Activated CD4-positive, alpha-beta T cell treated with anti-CD3 and anti-CD28 coated beads, Interleukin-2, amount 10 ng/mL, durations not matched to agents 24 days and 14 days (primary cell): ENCODE measurements around the gene RASSF7. TPM values are rescaled to one million over a fixed set of nuclear protein-coding genes. Genes with fewer than 3 reads are reported as not detected.

Experiments
- DNase-seq: peaks from one replicate; pipeline ENCODE4 v3.0.0; 2022
- H3K27ac Mint-ChIP-seq: one replicate; pipeline ENCODE4 v1.8.0; 2022; ENCODE audit warnings: mild to moderate bottlenecking, mixed read lengths
- H3K27me3 Mint-ChIP-seq: one replicate; pipeline ENCODE4 v1.8.0; 2022; ENCODE audit warnings: mixed read lengths
- H3K36me3 Mint-ChIP-seq: one replicate; pipeline ENCODE4 v1.8.0; 2022; ENCODE audit warnings: low read depth, mild to moderate bottlenecking, mixed read lengths
- H3K4me1 Mint-ChIP-seq: one replicate; pipeline ENCODE4 v1.8.0; 2021; ENCODE audit warnings: mixed read lengths
- H3K4me3 Mint-ChIP-seq: one replicate; pipeline ENCODE4 v1.8.0; 2022; ENCODE audit warnings: mild to moderate bottlenecking, moderate library complexity, mixed read lengths
- H3K9me3 Mint-ChIP-seq: one replicate; pipeline ENCODE4 v1.8.0; 2021; ENCODE audit warnings: mixed read lengths
- intact Hi-C: fragments of 100-400 bp; cut with micrococcal nuclease; formaldehyde crosslinking; loops from one replicate; pipeline ENCODE4 v1.15.1; 2023
- total RNA-seq: library from RNA; stranded (reverse); gene quantifications from 2 replicates; pipeline ENCODE4 v1.2.3, GENCODE V29; 2022

RASSF7 gene
- total RNA-seq, 1 donor from 2014 or later, result 21.8 TPM

DNA sequence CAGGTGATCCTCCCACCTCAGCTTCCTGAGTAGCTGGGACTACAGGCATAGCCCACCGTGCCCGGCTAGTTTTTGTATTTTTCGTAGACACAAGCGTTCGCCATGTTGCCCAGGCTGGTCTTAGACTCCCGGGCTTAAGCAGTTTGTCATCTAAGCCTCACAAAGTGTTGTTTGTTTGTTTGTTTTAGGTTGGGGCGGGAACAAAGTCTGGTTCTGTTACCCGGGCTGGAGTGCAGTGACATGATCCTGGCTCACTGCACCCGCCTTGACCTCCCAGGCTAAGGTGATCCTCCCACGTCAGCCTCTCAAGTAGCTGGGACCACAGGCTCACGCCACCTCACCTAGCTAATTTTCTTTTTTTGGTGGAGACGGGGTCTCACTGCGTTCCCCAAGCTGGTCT is 42.4 kb downstream of the RASSF7 start:
- intact Hi-C loops, result no loop called here
- Mint-ChIP-seq H3K4me1 (peaks cover 2% of the 10 kb centered on the region), H3K27me3 (no peaks in the 10 kb centered on the region), H3K36me3 (peaks cover 42% of the 10 kb centered on the region), H3K27ac (no peak overlapping the region), H3K9me3 (no peaks in the 10 kb centered on the region), H3K4me3 (no peak overlapping the region)
- DNase-seq, result no peak

DNA sequence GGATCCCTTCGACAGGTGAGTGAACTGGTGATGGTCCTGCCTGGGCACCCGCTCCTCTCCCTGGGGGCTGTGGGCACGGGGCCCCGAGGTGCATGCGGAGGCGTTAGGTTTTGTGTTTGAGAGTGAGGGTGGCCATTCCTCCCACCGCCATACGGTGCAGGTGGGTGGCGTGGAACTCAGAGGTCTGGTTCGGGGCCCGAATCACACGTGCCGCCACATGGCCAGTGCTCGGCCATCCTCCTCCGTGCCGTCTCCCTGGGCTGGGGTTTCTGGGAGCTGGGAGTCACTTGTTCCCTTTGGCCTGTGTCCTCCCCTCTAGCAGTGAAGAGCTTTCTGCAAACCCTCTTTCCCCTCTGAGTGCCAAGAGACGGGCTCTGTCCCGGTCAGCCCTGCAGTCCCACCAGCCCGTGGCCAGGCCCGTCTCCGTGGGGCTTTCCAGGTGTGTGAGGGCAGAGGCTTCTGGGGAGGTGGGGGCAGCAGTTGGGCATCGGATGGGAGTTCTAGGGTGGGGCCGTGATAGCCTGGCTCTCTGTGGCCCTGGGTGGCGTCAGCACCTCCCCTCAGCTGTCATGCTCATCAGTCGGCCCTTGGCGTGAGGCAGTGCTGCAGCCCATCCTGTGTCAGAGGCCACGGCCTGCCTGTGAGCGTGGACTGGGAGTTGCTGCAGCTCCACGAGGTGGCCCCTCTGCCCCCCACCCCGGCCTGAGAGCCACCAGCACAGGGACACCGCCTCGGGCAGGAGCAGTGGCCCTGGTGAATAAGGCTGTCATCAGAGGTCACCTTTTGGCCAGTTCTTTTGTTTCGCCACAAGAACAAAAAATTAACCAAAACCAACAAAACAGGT is 44.7 kb downstream of the RASSF7 start:
- Mint-ChIP-seq H3K4me3 (no peak overlapping the region), H3K9me3 (no peaks in the 10 kb centered on the region), H3K4me1 (peaks cover 2% of the 10 kb centered on the region), H3K36me3 (peaks cover 38% of the 10 kb centered on the region), H3K27ac (no peak overlapping the region), H3K27me3 (no peaks in the 10 kb centered on the region)
- intact Hi-C loops, result no loop called here
- DNase-seq, result no peak

DNA sequence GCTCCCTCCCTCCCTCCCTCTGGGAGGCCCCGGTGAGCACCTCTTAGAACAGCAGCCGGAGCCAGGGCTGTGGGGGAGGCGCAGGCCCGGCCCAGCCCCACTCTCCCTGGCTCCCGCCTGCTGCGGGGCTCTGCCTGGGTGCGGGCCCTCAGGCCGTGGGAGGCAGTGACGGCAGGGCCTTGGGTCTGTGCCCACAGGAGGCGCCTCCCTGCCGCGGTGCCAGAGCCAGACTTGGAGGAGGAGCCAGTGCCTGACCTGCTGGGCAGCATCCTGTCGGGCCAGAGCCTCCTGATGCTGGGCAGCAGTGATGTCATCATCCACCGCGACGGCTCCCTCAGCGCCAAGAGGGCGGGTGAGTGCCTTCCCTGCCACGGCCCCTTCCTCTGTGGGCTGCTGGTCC is 45.5 kb downstream of the RASSF7 start:
- H3K36me3 Mint-ChIP-seq, result peaks cover 41% of the 10 kb centered on the region
- H3K27me3 Mint-ChIP-seq, result no peaks in the 10 kb centered on the region
- no peak overlapping the region for H3K4me3 Mint-ChIP-seq
- no peaks in the 10 kb centered on the region for H3K9me3 Mint-ChIP-seq
- no peak for DNase-seq
- peaks cover 2% of the 10 kb centered on the region for H3K4me1 Mint-ChIP-seq
- no peak overlapping the region for H3K27ac Mint-ChIP-seq
- intact Hi-C loops, result no loop called here

DNA sequence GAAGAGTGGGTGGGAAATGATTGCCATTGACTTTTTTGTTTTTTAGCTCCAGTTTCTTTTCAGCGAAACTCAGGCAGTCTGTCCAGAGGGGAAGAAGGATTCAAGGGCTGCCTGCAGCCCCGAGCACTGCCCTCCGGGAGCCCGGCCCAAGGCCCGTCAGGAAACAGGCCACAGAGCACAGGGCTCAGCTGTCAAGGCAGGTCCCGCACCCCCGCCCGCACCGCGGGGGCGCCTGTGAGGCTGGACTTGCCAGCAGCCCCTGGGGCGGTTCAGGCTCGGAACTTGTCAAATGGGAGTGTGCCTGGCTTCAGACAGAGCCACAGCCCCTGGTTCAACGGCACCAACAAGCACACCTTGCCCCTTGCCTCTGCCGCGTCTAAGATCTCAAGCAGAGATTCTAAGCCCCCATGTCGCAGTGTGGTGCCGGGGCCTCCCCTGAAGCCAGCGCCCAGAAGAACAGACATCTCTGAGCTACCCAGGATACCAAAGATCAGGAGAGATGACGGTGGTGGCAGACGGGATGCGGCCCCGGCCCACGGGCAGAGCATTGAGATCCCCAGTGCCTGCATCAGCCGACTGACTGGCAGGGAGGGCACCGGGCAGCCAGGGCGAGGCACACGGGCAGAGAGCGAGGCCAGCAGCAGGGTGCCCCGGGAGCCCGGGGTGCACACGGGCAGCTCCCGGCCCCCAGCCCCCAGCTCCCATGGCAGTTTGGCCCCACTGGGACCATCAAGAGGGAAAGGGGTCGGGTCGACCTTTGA is 46.4 kb downstream of the RASSF7 start:
- no peaks in the 10 kb centered on the region for H3K9me3 Mint-ChIP-seq
- intact Hi-C loops, result no loop called here
- peak; percentile 56 for DNase-seq
- H3K4me1 Mint-ChIP-seq, result peaks cover 4% of the 10 kb centered on the region
- peaks cover 44% of the 10 kb centered on the region for H3K36me3 Mint-ChIP-seq
- no peak overlapping the region for H3K4me3 Mint-ChIP-seq
- H3K27me3 Mint-ChIP-seq, result no peaks in the 10 kb centered on the region
- no peak overlapping the region for H3K27ac Mint-ChIP-seq

DNA sequence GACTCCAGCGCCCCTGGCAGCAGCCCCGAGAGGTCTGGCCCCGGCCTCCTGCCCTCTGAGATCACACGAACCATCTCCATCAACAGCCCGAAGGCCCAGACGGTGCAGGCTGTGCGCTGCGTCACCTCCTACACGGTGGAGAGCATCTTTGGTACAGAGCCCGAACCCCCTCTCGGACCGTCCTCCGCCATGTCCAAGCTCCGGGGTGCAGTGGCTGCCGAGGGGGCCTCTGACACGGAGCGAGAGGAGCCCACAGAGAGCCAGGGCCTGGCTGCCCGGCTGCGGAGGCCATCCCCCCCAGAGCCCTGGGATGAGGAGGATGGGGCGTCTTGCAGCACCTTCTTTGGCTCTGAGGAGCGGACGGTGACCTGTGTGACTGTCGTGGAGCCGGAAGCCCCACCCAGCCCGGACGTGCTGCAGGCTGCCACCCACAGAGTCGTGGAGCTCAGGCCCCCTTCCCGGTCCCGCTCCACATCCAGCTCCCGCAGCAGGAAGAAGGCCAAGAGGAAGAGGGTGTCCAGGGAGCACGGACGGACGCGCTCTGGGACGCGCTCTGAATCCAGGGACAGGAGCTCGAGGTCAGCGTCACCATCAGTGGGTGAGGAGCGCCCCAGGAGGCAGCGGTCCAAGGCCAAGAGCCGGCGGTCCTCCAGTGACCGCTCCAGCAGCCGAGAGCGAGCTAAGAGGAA is 47.3 kb downstream of the RASSF7 start:
- Mint-ChIP-seq H3K4me1 (peaks cover 6% of the 10 kb centered on the region), H3K27ac (no peak overlapping the region), H3K36me3 (peaks cover 47% of the 10 kb centered on the region), H3K27me3 (no peaks in the 10 kb centered on the region), H3K9me3 (no peaks in the 10 kb centered on the region), H3K4me3 (no peak overlapping the region)
- peak; percentile 56 for DNase-seq
- intact Hi-C loops, result no loop called here

GRCh38 chr11:608791-609251 is 48.1 kb downstream of the RASSF7 start:
- Mint-ChIP-seq H3K4me1 (peaks cover 7% of the 10 kb centered on the region), H3K36me3 (peaks cover 46% of the 10 kb centered on the region), H3K27me3 (no peaks in the 10 kb centered on the region), H3K27ac (no peak overlapping the region), H3K4me3 (no peak overlapping the region), H3K9me3 (no peaks in the 10 kb centered on the region)
- intact Hi-C loops, result no loop called here
- DNase-seq, result no peak

DNA sequence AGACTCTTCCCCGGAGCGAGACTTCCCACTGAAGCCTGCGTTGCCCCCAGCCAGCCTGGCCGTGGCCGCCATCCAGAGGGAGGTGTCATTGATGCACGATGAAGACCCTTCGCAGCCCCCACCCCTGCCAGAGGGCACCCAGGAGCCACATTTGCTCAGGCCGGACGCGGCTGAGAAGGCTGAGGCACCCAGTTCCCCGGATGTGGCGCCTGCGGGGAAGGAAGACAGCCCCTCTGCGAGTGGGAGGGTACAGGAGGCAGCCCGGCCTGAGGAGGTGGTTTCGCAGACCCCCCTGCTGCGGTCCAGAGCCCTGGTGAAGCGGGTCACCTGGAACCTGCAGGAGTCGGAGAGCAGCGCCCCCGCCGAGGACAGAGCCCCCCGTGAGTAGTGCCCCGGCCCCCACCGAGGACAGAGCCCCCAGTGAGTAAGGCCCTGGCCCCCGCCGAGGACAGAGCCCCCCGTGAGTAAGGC is 48.6 kb downstream of the RASSF7 start:
- Mint-ChIP-seq H3K4me1 (peaks cover 11% of the 10 kb centered on the region), H3K36me3 (peaks cover 46% of the 10 kb centered on the region), H3K9me3 (no peaks in the 10 kb centered on the region), H3K27ac (no peak overlapping the region), H3K27me3 (no peaks in the 10 kb centered on the region), H3K4me3 (no peak overlapping the region)
- DNase-seq, result no peak
- intact Hi-C loops, result no loop called here

DNA sequence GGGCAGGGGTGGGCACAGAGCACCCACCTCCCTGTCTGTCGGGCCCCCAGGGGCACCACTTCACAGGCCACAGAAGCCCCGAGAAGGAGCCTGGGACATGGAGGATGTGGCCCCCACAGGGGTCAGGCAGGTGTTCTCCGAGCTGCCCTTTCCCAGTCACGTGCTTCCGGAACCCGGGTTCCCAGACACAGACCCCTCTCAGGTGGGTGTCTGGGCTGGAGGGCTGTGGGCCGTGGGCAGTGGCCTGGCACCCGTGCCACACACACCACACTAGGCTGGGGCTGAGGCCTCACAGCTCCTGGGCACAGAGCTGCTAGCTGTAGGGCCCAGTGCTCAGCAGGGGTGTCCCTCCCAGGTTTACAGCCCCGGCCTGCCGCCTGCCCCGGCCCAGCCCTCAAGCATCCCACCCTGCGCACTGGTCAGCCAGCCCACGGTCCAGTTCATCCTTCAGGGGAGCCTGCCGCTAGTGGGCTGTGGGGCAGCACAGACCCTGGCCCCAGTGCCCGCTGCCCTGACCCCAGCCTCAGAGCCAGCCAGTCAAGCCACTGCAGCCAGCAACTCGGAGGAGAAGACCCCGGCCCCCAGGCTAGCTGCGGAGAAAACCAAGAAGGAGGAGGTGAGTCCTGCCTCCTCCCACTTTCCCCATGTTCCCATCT is 49.5 kb downstream of the RASSF7 start:
- H3K4me3 Mint-ChIP-seq, result no peak overlapping the region
- DNase-seq, result peak; percentile 58
- H3K27me3 Mint-ChIP-seq, result no peaks in the 10 kb centered on the region
- intact Hi-C loops, result no loop called here
- H3K4me1 Mint-ChIP-seq, result peaks cover 14% of the 10 kb centered on the region
- no peaks in the 10 kb centered on the region for H3K9me3 Mint-ChIP-seq
- peaks cover 42% of the 10 kb centered on the region for H3K36me3 Mint-ChIP-seq
- H3K27ac Mint-ChIP-seq, result no peak overlapping the region

DNA sequence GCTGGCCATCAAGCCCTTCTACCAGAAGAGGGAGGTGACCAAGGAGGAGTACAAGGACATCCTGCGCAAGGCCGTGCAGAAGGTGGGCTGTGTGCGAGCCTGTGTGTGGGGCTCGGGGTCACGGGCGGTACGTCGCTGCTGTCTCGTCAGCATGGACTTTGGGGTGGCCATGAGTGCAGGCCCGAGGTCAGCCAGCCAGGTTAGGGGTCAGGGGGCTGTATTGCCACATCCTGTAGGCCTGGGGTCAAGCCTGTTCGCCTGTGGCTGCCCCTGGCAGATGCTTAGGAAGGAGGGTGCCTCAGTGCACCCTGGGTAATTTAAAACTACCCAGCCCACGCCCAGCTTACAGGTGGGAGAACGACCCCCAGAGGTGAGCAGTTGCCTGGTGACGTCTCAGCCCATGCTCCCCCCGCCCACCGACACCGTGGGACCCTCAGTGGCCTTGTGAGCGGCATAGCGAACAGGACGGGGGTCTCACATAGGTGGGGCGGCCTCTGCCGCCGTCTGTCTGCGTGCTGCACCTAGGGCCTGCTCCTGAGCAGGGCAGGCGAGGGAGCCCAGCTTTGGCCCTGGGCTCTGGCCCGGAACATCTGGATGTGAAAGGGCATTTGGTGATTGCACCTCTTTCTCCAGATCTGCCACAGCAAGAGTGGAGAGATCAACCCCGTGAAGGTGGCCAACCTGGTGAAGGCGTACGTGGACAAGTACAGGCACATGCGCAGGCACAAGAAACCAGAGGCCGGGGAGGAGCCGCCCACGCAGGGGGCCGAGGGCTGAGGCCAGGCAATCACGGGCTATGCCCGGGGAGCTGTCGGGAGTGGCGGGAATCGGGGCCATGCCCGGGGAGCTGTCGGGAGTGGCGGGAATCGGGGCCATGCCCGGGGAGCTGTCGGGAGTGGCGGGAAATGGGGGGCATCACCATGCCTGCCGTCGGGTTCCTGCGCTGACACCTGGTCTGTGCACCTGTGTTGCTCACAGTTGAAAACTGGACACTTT is 50.5 kb downstream of the RASSF7 start:
- intact Hi-C loops, result no loop called here
- no peak overlapping the region for H3K4me3 Mint-ChIP-seq
- peak; percentile 63 for DNase-seq
- H3K4me1 Mint-ChIP-seq, result peaks cover 17% of the 10 kb centered on the region
- no peaks in the 10 kb centered on the region for H3K27me3 Mint-ChIP-seq
- no peaks in the 10 kb centered on the region for H3K9me3 Mint-ChIP-seq
- H3K36me3 Mint-ChIP-seq, result peaks cover 44% of the 10 kb centered on the region
- H3K27ac Mint-ChIP-seq, result no peak overlapping the region

- H3K27ac Mint-ChIP-seq, result peak overlapping the region; percentile 68
- intact Hi-C loops, result no loop called here
Observed at GRCh38 chr11:612201-612960, 51.6 kb downstream of the RASSF7 start.

DNA sequence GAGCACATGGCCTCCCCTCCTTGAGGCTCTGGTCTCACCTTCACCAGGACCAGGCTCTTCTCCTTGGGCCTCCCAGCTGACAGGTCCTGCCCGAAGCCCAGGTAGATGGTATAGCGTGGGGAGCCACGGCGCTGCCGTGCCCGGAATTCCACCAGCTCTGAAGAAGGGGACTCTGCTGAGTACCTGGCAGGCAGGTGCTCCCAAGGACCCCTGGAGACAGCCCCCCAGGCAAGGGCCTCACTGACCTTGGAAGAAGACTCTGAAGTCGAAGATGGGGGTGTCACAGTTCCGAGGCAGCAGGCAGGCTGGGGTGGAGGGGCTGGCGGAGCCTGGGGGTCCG is 52.2 kb downstream of the RASSF7 start:
- no peak overlapping the region for H3K27ac Mint-ChIP-seq
- H3K9me3 Mint-ChIP-seq, result no peaks in the 10 kb centered on the region
- peaks cover 34% of the 10 kb centered on the region for H3K36me3 Mint-ChIP-seq
- DNase-seq, result peak; percentile 66
- H3K4me3 Mint-ChIP-seq, result peak overlapping the region; percentile 12
- H3K4me1 Mint-ChIP-seq, result peaks cover 20% of the 10 kb centered on the region
- intact Hi-C loops, result no loop called here
- no peaks in the 10 kb centered on the region for H3K27me3 Mint-ChIP-seq

More at GRCh38 chr11:612201-612960, 51.6 kb downstream of the RASSF7 start:
- Mint-ChIP-seq H3K36me3 (peaks cover 36% of the 10 kb centered on the region), H3K4me3 (peak overlapping the region; percentile 12), H3K9me3 (no peaks in the 10 kb centered on the region), H3K4me1 (peaks cover 20% of the 10 kb centered on the region), H3K27me3 (no peaks in the 10 kb centered on the region)
- peak; percentile 79 for DNase-seq

DNA sequence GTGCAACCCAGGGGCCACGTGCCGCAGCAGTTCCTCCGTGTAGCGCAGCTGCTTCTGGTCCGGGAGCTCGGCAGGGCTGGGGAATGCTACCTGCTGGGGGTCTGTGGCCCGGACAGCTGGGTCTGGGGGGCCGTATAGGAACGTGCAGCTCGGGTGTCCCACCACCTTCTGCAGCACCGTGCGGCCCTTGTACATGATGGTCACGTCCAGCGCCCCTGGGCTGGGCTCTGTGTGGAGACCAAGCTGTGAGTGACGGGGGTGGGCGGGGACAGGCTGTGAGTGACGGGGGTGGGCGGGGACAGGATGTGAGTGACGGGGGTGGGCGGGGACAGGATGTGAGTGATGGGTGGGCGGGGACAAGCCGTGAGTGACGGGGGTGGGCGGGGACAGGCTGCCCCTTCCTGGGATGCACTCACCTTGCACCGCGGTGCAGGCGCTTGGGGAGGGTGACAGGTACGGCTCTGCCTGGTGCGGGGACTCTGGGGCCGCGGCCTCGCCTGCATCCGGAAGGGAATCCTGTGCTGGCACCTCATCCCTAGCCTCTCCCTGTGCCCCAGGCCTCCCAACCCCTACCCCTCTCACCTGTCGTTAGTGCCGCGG is 52.7 kb downstream of the RASSF7 start:
- peaks cover 31% of the 10 kb centered on the region for H3K36me3 Mint-ChIP-seq
- H3K27ac Mint-ChIP-seq, result peak overlapping the region; percentile 81
- intact Hi-C loops, result no loop called here
- H3K27me3 Mint-ChIP-seq, result no peaks in the 10 kb centered on the region
- H3K9me3 Mint-ChIP-seq, result no peaks in the 10 kb centered on the region
- peak; percentile 88 for DNase-seq
- H3K4me3 Mint-ChIP-seq, result peak overlapping the region; percentile 89
- peaks cover 20% of the 10 kb centered on the region for H3K4me1 Mint-ChIP-seq
